Pons (tissue), 1 donor: ENCODE data around the gene PET100.

Experiments
- DNase-seq: peaks from one replicate; pipeline ENCODE4 v3.0.0-alpha.2; 2016; ENCODE audit warnings: low spot score

The PET100 gene

DNA sequence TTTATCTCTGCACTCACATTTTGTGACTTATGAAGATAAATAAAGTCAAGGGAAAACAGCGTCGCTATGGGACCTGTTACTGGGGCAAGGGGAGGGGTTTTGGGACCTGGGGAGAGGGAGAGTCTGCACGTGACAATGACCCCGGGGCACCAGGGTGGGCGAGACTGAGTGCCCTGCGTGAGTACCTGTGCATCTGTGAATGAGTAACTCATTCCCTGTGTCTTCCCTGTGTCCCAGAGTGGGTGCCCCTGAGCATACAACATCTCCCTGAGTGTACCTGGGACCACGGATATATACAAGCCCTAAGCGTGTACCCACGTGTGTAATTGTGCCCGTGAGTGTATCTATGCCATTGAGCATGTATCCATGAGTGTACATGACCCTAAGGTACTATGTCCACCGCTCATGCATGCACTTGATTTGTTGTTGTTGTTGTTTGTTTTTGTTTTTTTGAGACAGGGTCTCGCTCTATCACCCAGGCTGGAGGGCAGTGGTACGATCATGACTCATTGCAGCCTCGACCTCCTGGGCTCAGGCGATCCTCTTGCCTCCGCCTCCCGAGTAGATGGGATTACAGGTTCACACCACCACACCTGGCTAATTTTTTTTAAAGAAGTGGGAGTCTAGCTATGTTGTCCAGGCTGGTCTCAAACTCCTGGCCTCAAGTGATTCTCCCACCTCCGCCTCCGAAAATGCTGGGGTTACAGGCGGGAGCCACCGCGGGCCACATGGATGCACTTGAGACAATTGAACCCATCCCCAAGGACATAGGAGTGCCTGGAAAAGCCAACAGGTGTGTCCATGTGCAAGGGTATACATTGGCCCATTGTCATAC is 50.4 kb downstream of the PET100 start:
- DNase-seq: no peak

DNA sequence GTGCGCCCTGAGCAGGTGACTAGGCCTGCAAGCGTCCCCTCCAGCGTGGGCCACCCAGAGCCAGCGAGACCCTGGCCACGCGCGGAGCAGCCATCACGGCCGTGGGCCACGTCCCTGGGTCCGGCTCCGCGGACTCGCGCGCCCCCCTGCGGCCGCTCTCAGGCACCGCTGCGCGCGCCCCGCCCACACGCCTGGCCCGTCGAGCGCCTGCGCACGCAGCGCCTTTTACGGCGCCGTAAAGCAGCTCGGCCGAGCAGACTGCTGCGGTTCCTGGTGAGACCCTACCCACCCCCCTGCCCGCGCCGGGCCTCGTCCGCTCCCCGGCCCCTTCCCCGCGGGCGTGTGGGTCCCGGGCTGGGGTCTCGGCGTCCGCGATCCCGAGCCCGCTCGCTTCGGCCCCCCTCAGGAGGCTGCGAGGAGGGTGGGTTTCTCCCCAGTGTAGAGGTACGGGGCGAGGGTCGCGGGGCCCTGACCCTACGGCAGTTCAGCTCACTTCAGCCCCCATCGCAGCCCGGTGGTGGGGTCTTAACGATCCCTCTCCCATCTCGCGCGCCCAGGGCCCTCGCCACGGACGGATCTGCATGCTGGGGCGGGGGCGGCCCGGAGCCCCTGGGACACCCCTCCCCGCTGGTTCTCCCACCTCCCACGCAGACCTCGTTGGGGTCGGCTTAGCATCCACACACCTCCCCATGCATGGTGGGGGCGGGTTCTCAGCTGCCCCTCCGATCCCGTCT is 51.2 kb downstream of the PET100 start, which contains the start of gene TRAPPC5:
Gene TRAPPC5 (plus strand): TSS at position 228 of the 734 bp plus-strand sequence. CDS start 1,421 bp downstream, outside the sequence.
- DNase-seq: peak; percentile 67
